Measurements from ENCODE around the gene FBXO2.
A peak's percentile ranks its signal among the peaks of the same experiment; 100 is the strongest.

The FBXO2 gene

GRCh38 chr1:11682287-11682771 lies 28.1 kb upstream of the FBXO2 start:
- in situ Hi-C loops (cut with MboI; ENCODE audit: low sequenced_read_pairs, unreplicated experiment), result no loop called here
- DNase-seq (ENCODE audit: low spot score), result no peak
- TF ChIP-seq, protein P1, sequence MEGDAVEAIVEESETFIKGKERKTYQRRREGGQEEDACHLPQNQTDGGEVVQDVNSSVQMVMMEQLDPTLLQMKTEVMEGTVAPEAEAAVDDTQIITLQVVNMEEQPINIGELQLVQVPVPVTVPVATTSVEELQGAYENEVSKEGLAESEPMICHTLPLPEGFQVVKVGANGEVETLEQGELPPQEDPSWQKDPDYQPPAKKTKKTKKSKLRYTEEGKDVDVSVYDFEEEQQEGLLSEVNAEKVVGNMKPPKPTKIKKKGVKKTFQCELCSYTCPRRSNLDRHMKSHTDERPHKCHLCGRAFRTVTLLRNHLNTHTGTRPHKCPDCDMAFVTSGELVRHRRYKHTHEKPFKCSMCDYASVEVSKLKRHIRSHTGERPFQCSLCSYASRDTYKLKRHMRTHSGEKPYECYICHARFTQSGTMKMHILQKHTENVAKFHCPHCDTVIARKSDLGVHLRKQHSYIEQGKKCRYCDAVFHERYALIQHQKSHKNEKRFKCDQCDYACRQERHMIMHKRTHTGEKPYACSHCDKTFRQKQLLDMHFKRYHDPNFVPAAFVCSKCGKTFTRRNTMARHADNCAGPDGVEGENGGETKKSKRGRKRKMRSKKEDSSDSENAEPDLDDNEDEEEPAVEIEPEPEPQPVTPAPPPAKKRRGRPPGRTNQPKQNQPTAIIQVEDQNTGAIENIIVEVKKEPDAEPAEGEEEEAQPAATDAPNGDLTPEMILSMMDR (IDR thresholded peaks at IDR 0.05; ENCODE audit: borderline replicate concordance, control extremely low read depth, extremely low read depth, insufficient read depth, missing control alignments), result no peak

DNA sequence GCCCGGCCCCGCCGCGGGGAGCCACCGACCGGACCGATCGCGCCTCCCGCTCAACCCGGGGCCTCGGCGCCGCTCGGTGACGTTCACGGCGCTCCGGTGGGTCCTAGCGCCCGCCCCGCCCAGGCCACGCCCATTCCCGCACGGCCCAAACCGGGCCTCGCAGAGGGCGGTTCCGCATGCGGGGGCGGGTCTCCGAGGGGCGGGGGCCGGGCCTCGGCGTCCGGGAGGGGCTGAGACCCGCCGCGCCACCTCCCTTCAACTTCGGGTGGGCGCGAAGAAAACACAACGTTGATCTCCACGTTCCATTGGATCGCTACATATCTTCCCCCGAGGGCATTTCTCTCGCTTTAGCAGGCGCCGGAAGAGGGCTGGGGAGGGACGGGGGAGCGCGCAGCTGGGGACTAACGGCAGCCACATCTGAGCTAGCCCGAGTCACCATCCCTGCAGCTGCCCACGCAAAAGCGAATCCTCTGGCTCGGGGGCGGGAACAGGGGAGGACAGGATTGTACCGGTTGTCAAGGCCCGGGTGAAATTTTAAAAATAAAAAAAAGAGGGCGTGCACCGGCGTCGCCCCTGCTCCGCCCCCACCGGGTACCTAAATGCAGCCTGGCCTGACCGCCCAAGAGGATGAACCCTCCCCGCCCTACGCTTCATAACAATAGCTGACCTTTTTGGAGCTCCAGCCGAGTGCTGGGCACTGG lies 27.0 kb upstream of the FBXO2 start, which contains the start of gene MAD2L2:
Gene MAD2L2 (minus strand): TSS at position 78 of the 701 bp plus-strand sequence. CDS start 547 bp downstream, outside the sequence.
- in situ Hi-C loops (cut with MboI; ENCODE audit: low sequenced_read_pairs, unreplicated experiment), result no loop called here
- TF ChIP-seq, protein P1 (IDR thresholded peaks at IDR 0.05; ENCODE audit: borderline replicate concordance, control extremely low read depth, extremely low read depth, insufficient read depth, missing control alignments), result no peak
- DNase-seq (ENCODE audit: low spot score), result peak; percentile 98

DNA sequence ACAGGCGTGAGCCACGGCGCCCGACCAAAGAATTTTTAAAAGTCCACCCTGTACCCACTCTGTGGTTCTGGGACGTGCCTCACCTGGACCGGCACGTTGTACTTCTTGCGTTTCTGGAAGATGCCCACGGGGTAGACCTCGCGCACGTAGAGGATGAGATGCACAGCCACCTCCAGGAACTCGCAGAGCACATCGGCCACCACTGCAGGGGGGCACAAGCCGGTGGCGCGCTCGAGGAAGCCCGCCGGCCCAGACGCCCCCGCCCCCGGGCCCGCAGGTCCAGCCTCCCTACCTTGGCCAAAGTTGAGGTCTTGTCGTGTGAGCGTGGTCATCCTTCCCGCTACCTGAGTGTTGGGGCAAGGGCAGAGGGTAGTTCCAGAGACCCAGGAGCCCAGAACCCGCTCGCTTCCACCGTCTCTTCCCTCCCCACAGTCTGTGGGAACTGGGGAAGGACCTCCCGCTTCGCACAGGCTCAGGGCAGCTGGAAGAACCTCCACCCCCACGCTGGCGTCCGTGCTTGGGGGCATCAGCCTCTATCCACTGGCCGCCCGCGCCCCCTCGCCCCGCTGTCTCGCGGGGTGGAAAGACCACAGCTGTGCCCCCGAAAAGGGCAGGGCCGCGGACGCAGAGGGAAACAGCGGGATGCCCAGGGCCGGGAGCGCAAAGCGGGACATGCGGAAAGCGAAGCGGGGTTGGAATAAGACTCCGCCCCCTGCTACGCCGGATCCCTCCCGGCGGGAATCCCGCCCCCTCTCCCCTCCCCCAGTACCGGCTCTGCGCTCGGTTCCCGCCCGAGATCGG lies 26.2 kb upstream of the FBXO2 start:
- DNase-seq (ENCODE audit: low spot score), result no peak
- in situ Hi-C loops (cut with MboI; ENCODE audit: low sequenced_read_pairs, unreplicated experiment), result no loop called here
- TF ChIP-seq, protein P1 (IDR thresholded peaks at IDR 0.05; ENCODE audit: borderline replicate concordance, control extremely low read depth, extremely low read depth, insufficient read depth, missing control alignments), result no peak

GRCh38 chr1:11678442-11678841 lies 24.2 kb upstream of the FBXO2 start:
- in situ Hi-C loops (cut with MboI; ENCODE audit: low sequenced_read_pairs, unreplicated experiment), result no loop called here
- TF ChIP-seq, protein P1 (IDR thresholded peaks at IDR 0.05; ENCODE audit: borderline replicate concordance, control extremely low read depth, extremely low read depth, insufficient read depth, missing control alignments), result no peak
- no peak for DNase-seq (ENCODE audit: low spot score)

- TF ChIP-seq, protein P1 (IDR thresholded peaks at IDR 0.05; ENCODE audit: borderline replicate concordance, control extremely low read depth, extremely low read depth, insufficient read depth, missing control alignments), result no peak
- DNase-seq (ENCODE audit: low spot score), result no peak
- in situ Hi-C loops (cut with MboI; ENCODE audit: low sequenced_read_pairs, unreplicated experiment), result no loop called here
Measured at GRCh38 chr1:11676386-11677103, 22.3 kb upstream of the FBXO2 start.

GRCh38 chr1:11675325-11675724 lies 21.1 kb upstream of the FBXO2 start:
- in situ Hi-C loops (cut with MboI; ENCODE audit: low sequenced_read_pairs, unreplicated experiment), result no loop called here
- DNase-seq (ENCODE audit: low spot score), result no peak
- TF ChIP-seq, protein P1 (IDR thresholded peaks at IDR 0.05; ENCODE audit: borderline replicate concordance, control extremely low read depth, extremely low read depth, insufficient read depth, missing control alignments), result no peak

All from GM13976 (cell line).